Measurements from ENCODE around the gene UBXN4. TPM values are rescaled to one million over a fixed set of nuclear protein-coding genes. Genes with fewer than 3 reads are reported as not detected.

UBXN4 gene
- total RNA-seq, 1 experiment from 2014 or later, result 65.4 TPM

DNA sequence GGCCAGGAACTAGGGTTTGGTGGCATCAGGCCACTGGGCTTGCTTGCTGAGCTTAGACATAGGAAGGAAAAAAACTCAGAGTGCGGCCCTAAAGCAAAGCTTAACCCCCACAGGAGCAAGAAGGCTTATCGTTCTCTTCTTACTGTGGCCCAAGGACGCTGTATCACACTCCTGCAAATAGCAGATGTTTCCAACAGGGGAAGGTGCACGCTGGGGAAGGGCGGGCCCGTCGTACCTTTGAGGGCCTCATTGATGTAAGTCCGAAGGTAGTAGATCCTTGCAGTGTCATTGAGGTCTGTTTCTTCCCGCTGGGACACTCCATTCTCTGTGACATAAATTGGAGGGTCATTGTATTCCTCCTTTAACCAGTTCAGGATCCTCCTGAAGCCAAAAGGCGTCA, 48.8 kb downstream of the UBXN4 start:
- Histone ChIP-seq H3K23me2 (ENCODE audit: insufficient read length, low read depth, low read length, poor library complexity, severe bottlenecking) (no peaks in the 10 kb centered on the region), H4K91ac (ENCODE audit: insufficient read length, low read depth, low read length) (no peak overlapping the region), H3K27me3 (ENCODE audit: insufficient read depth, low read length) (no peaks in the 10 kb centered on the region), H3K14ac (ENCODE audit: insufficient read depth, low read length) (no peak overlapping the region), H2BK12ac (ENCODE audit: insufficient read length, low read depth, low read length) (no peak overlapping the region), H3K23ac (ENCODE audit: insufficient read length, low read depth, low read length) (no peak overlapping the region), H4K8ac (replicated peaks; ENCODE audit: insufficient read length, low read depth, low read length) (no peak overlapping the region), H3K4me1 (ENCODE audit: insufficient read depth, low read length) (no peaks in the 10 kb centered on the region), H2BK20ac (ENCODE audit: low read depth, low read length, poor library complexity, severe bottlenecking) (no peak overlapping the region), H2BK5ac (ENCODE audit: insufficient read length, low read length) (no peak overlapping the region), H3K4ac (ENCODE audit: low read depth, low read length) (no peak overlapping the region), H3K4me2 (ENCODE audit: insufficient read depth, insufficient read length, low read length) (no peak overlapping the region), H3K9ac (ENCODE audit: extremely low read depth, insufficient read length, low read length) (no peak overlapping the region), H2BK120ac (ENCODE audit: low read depth, low read length, poor library complexity, severe bottlenecking) (no peak overlapping the region), H3K79me1 (ENCODE audit: insufficient read depth, low read depth, low read length, poor library complexity, severe bottlenecking) (no peaks in the 10 kb centered on the region), H4K5ac (ENCODE audit: insufficient read length, low read depth, low read length) (no peak overlapping the region), H3K27ac (ENCODE audit: insufficient read length, low read depth, low read length) (no peak overlapping the region), H3T11ph (ENCODE audit: low read length) (no peak overlapping the region), H2AK5ac (ENCODE audit: insufficient read length, low read length) (no peak overlapping the region), H3K18ac (ENCODE audit: insufficient read length, low read depth, low read length) (no peak overlapping the region), H3K9me3 (ENCODE audit: control insufficient read depth, low read depth, low read length) (no peaks in the 10 kb centered on the region), H2AFZ (ENCODE audit: low read length) (no peak overlapping the region), H3K79me2 (ENCODE audit: insufficient read depth, low read length) (no peaks in the 10 kb centered on the region), H4K20me1 (ENCODE audit: control insufficient read depth, insufficient read depth, insufficient read length) (no peaks in the 10 kb centered on the region), H2BK15ac (ENCODE audit: low read depth, low read length) (no peak overlapping the region), H3K56ac (ENCODE audit: insufficient read length, low read depth, low read length) (no peak overlapping the region)
- WGBS (ENCODE audit: extremely low coverage, insufficient read length, low lambda C conversion rate), result no CpG with 5 or more reads among the region's 10 CpGs
- no peak for DNase-seq
- TF ChIP-seq, protein P1, sequence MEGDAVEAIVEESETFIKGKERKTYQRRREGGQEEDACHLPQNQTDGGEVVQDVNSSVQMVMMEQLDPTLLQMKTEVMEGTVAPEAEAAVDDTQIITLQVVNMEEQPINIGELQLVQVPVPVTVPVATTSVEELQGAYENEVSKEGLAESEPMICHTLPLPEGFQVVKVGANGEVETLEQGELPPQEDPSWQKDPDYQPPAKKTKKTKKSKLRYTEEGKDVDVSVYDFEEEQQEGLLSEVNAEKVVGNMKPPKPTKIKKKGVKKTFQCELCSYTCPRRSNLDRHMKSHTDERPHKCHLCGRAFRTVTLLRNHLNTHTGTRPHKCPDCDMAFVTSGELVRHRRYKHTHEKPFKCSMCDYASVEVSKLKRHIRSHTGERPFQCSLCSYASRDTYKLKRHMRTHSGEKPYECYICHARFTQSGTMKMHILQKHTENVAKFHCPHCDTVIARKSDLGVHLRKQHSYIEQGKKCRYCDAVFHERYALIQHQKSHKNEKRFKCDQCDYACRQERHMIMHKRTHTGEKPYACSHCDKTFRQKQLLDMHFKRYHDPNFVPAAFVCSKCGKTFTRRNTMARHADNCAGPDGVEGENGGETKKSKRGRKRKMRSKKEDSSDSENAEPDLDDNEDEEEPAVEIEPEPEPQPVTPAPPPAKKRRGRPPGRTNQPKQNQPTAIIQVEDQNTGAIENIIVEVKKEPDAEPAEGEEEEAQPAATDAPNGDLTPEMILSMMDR (conservative IDR thresholded peaks at IDR 0.05), result no peak
- Mint-ChIP-seq H3K4me1 (peaks cover 7 to 12% of the 10 kb centered on the region in 2 experiments; a peak in 3 of 4 replicates), H3K36me3 (ENCODE audit: insufficient read depth in 1 of 3, low read depth in 3 of 3) (peaks cover 11 to 15% (median 14%) of the 10 kb centered on the region in 3 experiments; a peak in 6 of 7 replicates), H3K4me3 (no peak overlapping the region), H3K27me3 (ENCODE audit: low read depth) (no peaks in the 10 kb centered on the region), H3K27ac (peak overlapping the region in 1 of 3 experiments; percentile 17; a peak in 2 of 7 replicates), H3K9me3 (peaks cover 0 to 4% of the 10 kb centered on the region in 2 experiments; a peak in 3 of 5 replicates)

Measured in H9 (cell line).